Measurements from ENCODE around the gene USP7.

GRCh38 chr16:8961811-8962390 is 1.8 kb downstream of the USP7 start:
- TF ChIP-seq CTCF (IDR thresholded peaks at IDR 0.05; ENCODE audit: low read depth, low read length, poor library complexity, severe bottlenecking) (peak; percentile 8), EZH2phosphoT487 (IDR thresholded peaks at IDR 0.05; ENCODE audit: borderline replicate concordance, low read length) (no peak)
